HEK293 (cell line): Measurements from ENCODE around the gene SOX11.
A peak's percentile ranks its signal among the peaks of the same experiment; 100 is the strongest.

Experiments used
- CTCF ChIA-PET: fragments of 350-600 bp; formaldehyde crosslinking; extraction: SDS; loops from one replicate; lab custom pipeline; 2021; ENCODE audit warnings: antibody characterized with exemption; lab: Yijun Ruan, JAX
- POLR2A ChIA-PET: fragments of 300-600 bp; formaldehyde crosslinking; extraction: SDS; loops from one replicate; lab custom pipeline; 2020; ENCODE audit warnings: antibody characterized with exemption, inconsistent platforms; lab: Yijun Ruan, JAX
- H3K27ac ChIP-seq: fragments of 200-500 bp; sonication (Bioruptor generic); 2 replicates; pipeline ENCODE4 v1.5.1; 2014; ENCODE audit warnings: low read depth, low read length, control low read depth, inconsistent platforms; ENCODE audit errors: extremely low read depth
- H3K36me3 ChIP-seq, 2 experiments: fragments of 200-500 bp in 1 of 2; sonication (Bioruptor generic) in 1 of 2; 1 replicate in 1 of 2; 2 replicates in 1 of 2; pipeline ENCODE4 v1.5.1; 2014 to 2017; ENCODE audit warnings: inconsistent platforms in 2 of 2, low read length in 2 of 2; ENCODE audit not compliant: control insufficient read depth in 2 of 2, insufficient read depth in 1 of 2
- H3K4me1 ChIP-seq: fragments of 200-500 bp; sonication (Bioruptor generic); 2 replicates; pipeline ENCODE4 v1.5.1; 2014; ENCODE audit warnings: mild to moderate bottlenecking, low read length, inconsistent platforms; ENCODE audit not compliant: control insufficient read depth, insufficient read depth
- H3K4me3 ChIP-seq: 2 replicates; pipeline ENCODE4 v1.5.1; 2011; ENCODE audit warnings: low read depth, mild to moderate bottlenecking, control low read depth, low read length, moderate library complexity
- H3K9me3 ChIP-seq: fragments of 200-500 bp; sonication (Bioruptor generic); 2 replicates; pipeline ENCODE4 v1.5.1; 2014; ENCODE audit warnings: low read depth, low read length, inconsistent platforms; ENCODE audit not compliant: control insufficient read depth, insufficient read depth
- KLF9 ChIP-seq: fragments of 450-650 bp; formaldehyde crosslinking; IDR thresholded peaks from 2 replicates; pipeline ENCODE4 v1.5.1; 2016; ENCODE audit warnings: missing biosample characterization, missing genetic modification characterization, low read depth
- OVOL3 ChIP-seq: fragments of 450-650 bp; formaldehyde crosslinking; IDR thresholded peaks from 2 replicates; pipeline ENCODE4 v1.5.1; 2016; ENCODE audit warnings: missing biosample characterization, missing genetic modification characterization
- ZBTB20 ChIP-seq: fragments of 450-650 bp; formaldehyde crosslinking; IDR thresholded peaks from 2 replicates; pipeline ENCODE4 v1.5.1; 2016; ENCODE audit warnings: missing biosample characterization, missing genetic modification characterization
- ZNF350 ChIP-seq: fragments of 450-650 bp; formaldehyde crosslinking; IDR thresholded peaks from 2 replicates; pipeline ENCODE4 v1.5.0; 2017; ENCODE audit warnings: missing biosample characterization, mild to moderate bottlenecking, missing genetic modification characterization
- ZNF423 ChIP-seq: fragments of 450-650 bp; formaldehyde crosslinking; IDR thresholded peaks from 2 replicates; pipeline ENCODE4 v1.5.1; 2016; ENCODE audit warnings: missing biosample characterization, missing genetic modification characterization
- ZNF518A ChIP-seq: fragments of 450-650 bp; formaldehyde crosslinking; conservative IDR thresholded peaks from 2 replicates; pipeline ENCODE4 v1.5.1; 2016; ENCODE audit warnings: low read depth, missing biosample characterization, missing genetic modification characterization
- ZNF624 ChIP-seq: fragments of 450-650 bp; formaldehyde crosslinking; IDR thresholded peaks from 2 replicates; pipeline ENCODE4 v1.5.1; 2017; ENCODE audit warnings: missing biosample characterization, missing genetic modification characterization
- TF ChIP-seq, protein P1 (sequence below): fragments of 450-650 bp; formaldehyde crosslinking; optimal IDR thresholded peaks from 2 replicates; pipeline ENCODE3; 2016; ENCODE audit warnings: missing biosample characterization, mild to moderate bottlenecking, missing genetic modification characterization
- TF ChIP-seq, protein P2 (sequence below): fragments of 450-650 bp; formaldehyde crosslinking; IDR thresholded peaks from 2 replicates; pipeline ENCODE4 v1.5.1; 2016; ENCODE audit warnings: missing biosample characterization, missing genetic modification characterization, borderline replicate concordance
- TF ChIP-seq, protein P3 (sequence below): fragments of 450-650 bp; formaldehyde crosslinking; IDR thresholded peaks from 2 replicates; pipeline ENCODE4 v1.5.1; 2016; ENCODE audit warnings: missing biosample characterization, missing genetic modification characterization

Gene SOX11

DNA sequence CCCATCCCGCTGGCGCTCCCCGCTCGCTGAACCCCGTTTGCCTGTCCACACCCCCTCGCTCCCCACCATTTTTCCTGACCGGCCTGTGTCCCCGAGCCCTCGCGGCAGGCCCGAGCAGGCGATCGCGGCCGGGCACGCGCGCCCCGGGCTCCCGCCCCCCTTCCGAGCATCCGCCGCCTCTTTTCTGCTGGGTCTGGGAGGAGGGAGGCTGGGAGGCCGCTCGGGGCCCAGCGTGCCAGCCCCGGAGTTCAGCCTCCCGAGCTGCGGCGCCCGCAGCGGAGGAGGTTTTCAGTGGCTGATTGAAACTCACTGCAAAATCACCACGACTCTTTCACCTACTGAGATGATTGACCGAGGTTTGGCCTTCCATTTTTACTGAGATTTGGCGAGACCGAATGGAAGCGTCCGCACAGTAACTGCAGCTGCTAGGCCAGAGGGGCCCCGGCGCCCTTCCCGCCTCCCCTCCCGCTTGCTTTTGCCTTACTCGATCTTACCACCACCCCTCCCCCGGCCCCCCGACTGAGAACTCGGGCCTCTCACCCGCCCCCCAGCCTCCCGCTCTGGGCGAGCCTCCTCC is 4.8 kb downstream of the SOX11 start:
- ChIA-PET CTCF (interaction anchor here (0.6 kb wide), 1 partner anchor 73 kb away, joined by 3 read pairs; no protein-coding TSS in a partner anchor), POLR2A (interaction anchor here (0.6 kb wide), 2 partner anchors 121 to 168 kb away, joined by 3 to 4 read pairs; no protein-coding TSS in a partner anchor)
- H3K36me3 ChIP-seq: peaks cover 4 to 6% of the 10 kb centered on the region in 2 experiments; a peak in 2 of 3 replicates
- H3K27ac ChIP-seq: peak overlapping the region; percentile 93
- peak overlapping the region; percentile 68 for H3K4me3 ChIP-seq
- H3K4me1 ChIP-seq: no peaks in the 10 kb centered on the region
- TF ChIP-seq ZBTB20 (tag by site-specific recombination) (0 out of 2 replicates have a peak, but pooled peaks have one; percentile 1), OVOL3 (no peak)
- TF ChIP-seq, protein P1, sequence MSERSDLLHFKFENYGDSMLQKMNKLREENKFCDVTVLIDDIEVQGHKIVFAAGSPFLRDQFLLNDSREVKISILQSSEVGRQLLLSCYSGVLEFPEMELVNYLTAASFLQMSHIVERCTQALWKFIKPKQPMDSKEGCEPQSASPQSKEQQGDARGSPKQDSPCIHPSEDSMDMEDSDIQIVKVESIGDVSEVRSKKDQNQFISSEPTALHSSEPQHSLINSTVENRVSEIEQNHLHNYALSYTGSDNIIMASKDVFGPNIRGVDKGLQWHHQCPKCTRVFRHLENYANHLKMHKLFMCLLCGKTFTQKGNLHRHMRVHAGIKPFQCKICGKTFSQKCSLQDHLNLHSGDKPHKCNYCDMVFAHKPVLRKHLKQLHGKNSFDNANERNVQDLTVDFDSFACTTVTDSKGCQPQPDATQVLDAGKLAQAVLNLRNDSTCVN (tag by site-specific recombination): peak; percentile 25
- no peaks in the 10 kb centered on the region for H3K9me3 ChIP-seq

DNA sequence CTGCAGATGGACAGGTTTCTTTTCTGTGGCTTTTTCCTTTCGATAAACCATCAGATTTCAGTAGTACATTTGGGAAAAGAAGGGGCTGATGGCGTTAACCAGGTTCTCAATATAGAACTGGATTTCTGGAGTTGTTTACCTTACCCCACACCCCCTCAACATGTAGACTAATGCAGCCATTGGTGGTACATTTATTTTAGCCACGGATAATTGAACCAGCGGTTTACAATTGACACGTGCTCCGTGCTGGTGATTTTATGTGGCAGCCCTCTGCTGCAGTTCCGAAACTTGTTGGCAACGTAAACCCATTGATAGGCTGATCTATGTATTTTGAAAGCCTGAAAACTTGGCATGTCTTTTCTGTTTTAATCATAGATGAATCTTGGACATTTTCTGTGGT is 5.4 kb downstream of the SOX11 start:
- CTCF ChIA-PET: no interaction called here
- H3K36me3 ChIP-seq: peaks cover 4 to 7% of the 10 kb centered on the region in 2 experiments; a peak in 2 of 3 replicates
- H3K27ac ChIP-seq: peak overlapping the region; percentile 93; the same call in 1 of the 2 replicates
- TF ChIP-seq KLF9 (tag by site-specific recombination) (no peak), ZNF350 (no peak), OVOL3 (no peak), ZNF518A (tag by site-specific recombination) (no peak), ZNF423 (tag by site-specific recombination) (no peak), ZNF624 (tag by site-specific recombination) (no peak)
- TF ChIP-seq, protein P2, sequence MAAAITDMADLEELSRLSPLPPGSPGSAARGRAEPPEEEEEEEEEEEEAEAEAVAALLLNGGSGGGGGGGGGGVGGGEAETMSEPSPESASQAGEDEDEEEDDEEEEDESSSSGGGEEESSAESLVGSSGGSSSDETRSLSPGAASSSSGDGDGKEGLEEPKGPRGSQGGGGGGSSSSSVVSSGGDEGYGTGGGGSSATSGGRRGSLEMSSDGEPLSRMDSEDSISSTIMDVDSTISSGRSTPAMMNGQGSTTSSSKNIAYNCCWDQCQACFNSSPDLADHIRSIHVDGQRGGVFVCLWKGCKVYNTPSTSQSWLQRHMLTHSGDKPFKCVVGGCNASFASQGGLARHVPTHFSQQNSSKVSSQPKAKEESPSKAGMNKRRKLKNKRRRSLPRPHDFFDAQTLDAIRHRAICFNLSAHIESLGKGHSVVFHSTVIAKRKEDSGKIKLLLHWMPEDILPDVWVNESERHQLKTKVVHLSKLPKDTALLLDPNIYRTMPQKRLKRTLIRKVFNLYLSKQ (tag by site-specific recombination): no peak
- TF ChIP-seq, protein P3, sequence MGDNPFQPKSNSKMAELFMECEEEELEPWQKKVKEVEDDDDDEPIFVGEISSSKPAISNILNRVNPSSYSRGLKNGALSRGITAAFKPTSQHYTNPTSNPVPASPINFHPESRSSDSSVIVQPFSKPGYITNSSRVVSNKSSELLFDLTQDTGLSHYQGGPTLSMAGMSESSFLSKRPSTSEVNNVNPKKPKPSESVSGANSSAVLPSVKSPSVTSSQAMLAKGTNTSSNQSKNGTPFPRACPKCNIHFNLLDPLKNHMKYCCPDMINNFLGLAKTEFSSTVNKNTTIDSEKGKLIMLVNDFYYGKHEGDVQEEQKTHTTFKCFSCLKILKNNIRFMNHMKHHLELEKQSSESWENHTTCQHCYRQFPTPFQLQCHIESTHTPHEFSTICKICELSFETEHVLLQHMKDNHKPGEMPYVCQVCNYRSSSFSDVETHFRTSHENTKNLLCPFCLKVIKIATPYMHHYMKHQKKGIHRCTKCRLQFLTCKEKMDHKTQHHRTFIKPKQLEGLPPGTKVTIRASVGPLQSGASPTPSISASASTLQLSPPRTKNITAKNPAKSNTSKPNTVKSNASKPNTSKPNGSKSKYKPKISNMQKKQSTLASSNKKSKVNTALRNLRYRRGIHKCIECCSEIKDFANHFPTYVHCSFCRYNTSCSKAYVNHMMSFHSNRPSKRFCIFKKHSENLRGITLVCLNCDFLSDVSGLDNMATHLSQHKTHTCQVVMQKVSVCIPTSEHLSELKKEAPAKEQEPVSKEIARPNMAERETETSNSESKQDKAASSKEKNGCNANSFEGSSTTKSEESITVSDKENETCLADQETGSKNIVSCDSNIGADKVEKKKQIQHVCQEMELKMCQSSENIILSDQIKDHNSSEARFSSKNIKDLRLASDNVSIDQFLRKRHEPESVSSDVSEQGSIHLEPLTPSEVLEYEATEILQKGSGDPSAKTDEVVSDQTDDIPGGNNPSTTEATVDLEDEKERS (tag by site-specific recombination): no peak
- peak overlapping the region; percentile 68 for H3K4me3 ChIP-seq
- H3K4me1 ChIP-seq: no peaks in the 10 kb centered on the region
- POLR2A ChIA-PET: interaction anchor here (0.6 kb wide), 2 partner anchors 121 to 169 kb away, joined by 3 to 4 read pairs; no protein-coding TSS in a partner anchor
- no peaks in the 10 kb centered on the region for H3K9me3 ChIP-seq
